Spleen (tissue), 11 donors: ENCODE results near the gene WT1. TPM values are rescaled to one million over a fixed set of nuclear protein-coding genes. Genes with fewer than 3 reads are reported as not detected.
A peak's percentile ranks its signal among the peaks of the same experiment; 100 is the strongest.

ENCODE experiments used
- DNase-seq: peaks from one replicate; pipeline ENCODE4 v3.0.0-alpha.2; 2020
- H3K27ac ChIP-seq, 8 donors: fragments of 200-600 bp; sonication (generic) in 7 of 8; 1 replicate in 4 of 8; 2 replicates in 4 of 8; pipeline versions ENCODE4 v1.5.0 to v1.8.0; 2016 to 2021; ENCODE audit warnings: inconsistent platforms in 4 of 8, mild to moderate bottlenecking in 4 of 8, moderate library complexity in 1 of 8
- H3K27me3 ChIP-seq, 7 donors: fragments of 200-600 bp; sonication (generic) in 6 of 7; replicated peaks in 1 of 7; 1 replicate in 4 of 7; 2 replicates in 3 of 7; pipeline versions ENCODE4 v1.5.0 to v1.8.0; 2016 to 2021; ENCODE audit warnings: inconsistent platforms in 3 of 7, mild to moderate bottlenecking in 1 of 7
- H3K36me3 ChIP-seq, 6 donors: fragments of 200-600 bp; sonication (generic) in 5 of 6; 1 replicate in 4 of 6; 2 replicates in 2 of 6; pipeline versions ENCODE4 v1.5.0 to v1.8.0; 2016 to 2021; ENCODE audit warnings: inconsistent platforms in 2 of 6
- H3K4me1 ChIP-seq, 6 donors: fragments of 200-600 bp; sonication (generic) in 5 of 6; 1 replicate in 3 of 6; 2 replicates in 3 of 6; pipeline versions ENCODE4 v1.5.0 to v1.8.0; 2016 to 2021; ENCODE audit warnings: inconsistent platforms in 3 of 6
- H3K4me3 ChIP-seq, 8 donors: fragments of 200-600 bp; sonication (generic) in 7 of 8; 1 replicate in 4 of 8; 2 replicates in 4 of 8; pipeline versions ENCODE4 v1.5.0 to v1.8.0; 2016 to 2021; ENCODE audit warnings: inconsistent platforms in 4 of 8, mild to moderate bottlenecking in 4 of 8, moderate library complexity in 2 of 8
- H3K9me3 ChIP-seq, 8 donors: fragments of 200-600 bp; sonication (generic) in 7 of 8; 1 replicate in 4 of 8; 2 replicates in 4 of 8; pipeline versions ENCODE4 v1.5.0 to v1.8.0; 2016 to 2021; ENCODE audit warnings: inconsistent platforms in 4 of 8
- POLR2A ChIP-seq, 3 donors: fragments of 450-650 bp; IDR thresholded peaks; one replicate each; pipeline ENCODE4 v1.5.1; 2017; ENCODE audit warnings: antibody characterized with exemption in 3 of 3, mild to moderate bottlenecking in 1 of 3
- POLR2AphosphoS5 ChIP-seq, 3 donors: sonication (generic); formaldehyde crosslinking; IDR thresholded peaks; one replicate each; pipeline ENCODE4 v1.5.1; 2017; ENCODE audit warnings: antibody characterized with exemption in 3 of 3
- WGBS, 5 donors: extraction: QIAGEN DNeasy Blood & Tissue Kit in 3 of 5; methylation state at CpG; one replicate each; pipeline versions ENCODE4 v1.1.5 to v1.1.7; 2013 to 2018; 5-methylcytosine and 5-hydroxymethylcytosine counted together
- intact Hi-C: fragments of 100-400 bp; cut with DNase I; formaldehyde crosslinking; loops from one replicate; pipeline ENCODE4 v1.15.0; 2023; ENCODE audit warnings: low total_unique reads
- polyA plus RNA-seq, 3 donors: library from polyadenylated mRNA; stranded (reverse); fragments of 200-250 nt; gene quantifications; one replicate each; pipeline ENCODE4 v1.2.1, GENCODE V29; 2013
- total RNA-seq, 7 donors: library from RNA; depleted of rRNA in 3 of 7; stranded (reverse); fragments of >200 nt in 3 of 7; fragmentation: NEBNext Ultra II Directional in 4 of 7; extraction: Animal tissue kit (Norgen Biotek cat#: 25700) in 4 of 7; gene quantifications; one replicate each; pipeline versions ENCODE4 v1.1.0 to v1.2.1, GENCODE V29; 2016 to 2021
- TF ChIP-seq, protein P1 (sequence below), 11 experiments: fragments of 200-600 bp in 7 of 11; fragments of 450-650 bp in 4 of 11; sonication (generic) in 4 of 11; IDR thresholded peaks in 8 of 11; conservative IDR thresholded peaks in 3 of 11; 1 replicate in 7 of 11; 2 replicates in 4 of 11; pipeline versions ENCODE4 v1.4.0 to v1.8.0; 2016 to 2021; ENCODE audit warnings: antibody characterized with exemption in 11 of 11, inconsistent platforms in 4 of 11, mild to moderate bottlenecking in 1 of 11
- donor health status: healthy with polysubstance abuse.
- donor health status: DM: no; HTN: no; CAD: no; lungs with moderate emphysema.
- donor health status: DM: no; HTN: no; CAD: no.
- donor health status: Bipolar disorder and iron deficiency.
- donor health status: healthy.
- donor health status: DM: no; HTN: no; CAD: no.
- donor health status: DM: yes; HTN: yes; CAD: no.

The WT1 gene
- total and polyA plus RNA-seq, 10 donors, result 1.6 to 53.0 (median 26.8) TPM

DNA sequence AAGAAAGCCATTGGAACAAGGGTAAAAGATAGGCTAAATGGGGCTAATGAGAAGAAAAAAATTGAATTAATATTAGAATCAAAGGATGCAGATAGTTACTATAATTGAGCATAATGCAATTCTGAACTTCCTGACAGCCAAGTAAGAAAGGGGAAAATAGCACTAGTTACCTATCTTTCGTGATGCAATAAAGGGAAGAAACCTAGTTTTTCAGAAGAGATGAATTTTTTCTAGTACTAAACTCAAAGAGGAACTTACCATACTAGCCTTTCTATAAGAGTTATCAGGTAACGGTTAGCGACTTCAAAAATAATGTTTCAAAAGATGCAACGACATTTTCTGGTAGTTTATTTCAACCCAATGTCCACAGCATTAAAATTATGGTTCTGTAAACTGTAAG lies 8.8 kb upstream of the WT1 start:
- no peak overlapping the region for H3K4me3 ChIP-seq
- H3K27me3 ChIP-seq, result peaks cover 0 to 68% (median 21%) of the 10 kb centered on the region in 7 donors
- TF ChIP-seq POLR2A (IDR thresholded peaks at IDR 0.05) (no peak), POLR2AphosphoS5 (IDR thresholded peaks at IDR 0.05) (no peak)
- TF ChIP-seq, protein P1, sequence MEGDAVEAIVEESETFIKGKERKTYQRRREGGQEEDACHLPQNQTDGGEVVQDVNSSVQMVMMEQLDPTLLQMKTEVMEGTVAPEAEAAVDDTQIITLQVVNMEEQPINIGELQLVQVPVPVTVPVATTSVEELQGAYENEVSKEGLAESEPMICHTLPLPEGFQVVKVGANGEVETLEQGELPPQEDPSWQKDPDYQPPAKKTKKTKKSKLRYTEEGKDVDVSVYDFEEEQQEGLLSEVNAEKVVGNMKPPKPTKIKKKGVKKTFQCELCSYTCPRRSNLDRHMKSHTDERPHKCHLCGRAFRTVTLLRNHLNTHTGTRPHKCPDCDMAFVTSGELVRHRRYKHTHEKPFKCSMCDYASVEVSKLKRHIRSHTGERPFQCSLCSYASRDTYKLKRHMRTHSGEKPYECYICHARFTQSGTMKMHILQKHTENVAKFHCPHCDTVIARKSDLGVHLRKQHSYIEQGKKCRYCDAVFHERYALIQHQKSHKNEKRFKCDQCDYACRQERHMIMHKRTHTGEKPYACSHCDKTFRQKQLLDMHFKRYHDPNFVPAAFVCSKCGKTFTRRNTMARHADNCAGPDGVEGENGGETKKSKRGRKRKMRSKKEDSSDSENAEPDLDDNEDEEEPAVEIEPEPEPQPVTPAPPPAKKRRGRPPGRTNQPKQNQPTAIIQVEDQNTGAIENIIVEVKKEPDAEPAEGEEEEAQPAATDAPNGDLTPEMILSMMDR (IDR thresholded peaks at IDR 0.05 in 8 of 11, conservative IDR thresholded peaks at IDR 0.05 in 3 of 11), result no peak
- peaks cover 0 to 9% (median 1%) of the 10 kb centered on the region in 6 donors for H3K4me1 ChIP-seq
- H3K27ac ChIP-seq, result no peak overlapping the region
- H3K36me3 ChIP-seq, result no peaks in the 10 kb centered on the region
- H3K9me3 ChIP-seq, result no peaks in the 10 kb centered on the region
- intact Hi-C loops, result no loop called here
- 33 to 54% (median 45%) methylated on average over 4 of the region's 4 CpGs for WGBS, 5 donors
- DNase-seq, result no peak

GRCh38 chr11:32440916-32441315 lies 5.6 kb upstream of the WT1 start:
- Histone ChIP-seq H3K27me3 (peaks cover 0 to 96% (median 54%) of the 10 kb centered on the region in 7 donors), H3K4me1 (peaks cover 0 to 36% (median 25%) of the 10 kb centered on the region in 6 donors), H3K4me3 (peak overlapping the region in 1 of 8 donors; percentile 0), H3K9me3 (no peaks in the 10 kb centered on the region), H3K36me3 (no peaks in the 10 kb centered on the region), H3K27ac (peak overlapping the region in 4 of 8 donors; percentile 6 to 86 (median 25))
- intact Hi-C loops, result no loop called here
- WGBS, 5 donors, result 23 to 37% (median 26%) methylated on average over 9 of the region's 9 CpGs
- TF ChIP-seq, protein P1 (IDR thresholded peaks at IDR 0.05 in 8 of 11, conservative IDR thresholded peaks at IDR 0.05 in 3 of 11), result no peak
- no peak for TF ChIP-seq POLR2A (IDR thresholded peaks at IDR 0.05)
- TF ChIP-seq POLR2AphosphoS5 (IDR thresholded peaks at IDR 0.05), result no peak
- no peak for DNase-seq

DNA sequence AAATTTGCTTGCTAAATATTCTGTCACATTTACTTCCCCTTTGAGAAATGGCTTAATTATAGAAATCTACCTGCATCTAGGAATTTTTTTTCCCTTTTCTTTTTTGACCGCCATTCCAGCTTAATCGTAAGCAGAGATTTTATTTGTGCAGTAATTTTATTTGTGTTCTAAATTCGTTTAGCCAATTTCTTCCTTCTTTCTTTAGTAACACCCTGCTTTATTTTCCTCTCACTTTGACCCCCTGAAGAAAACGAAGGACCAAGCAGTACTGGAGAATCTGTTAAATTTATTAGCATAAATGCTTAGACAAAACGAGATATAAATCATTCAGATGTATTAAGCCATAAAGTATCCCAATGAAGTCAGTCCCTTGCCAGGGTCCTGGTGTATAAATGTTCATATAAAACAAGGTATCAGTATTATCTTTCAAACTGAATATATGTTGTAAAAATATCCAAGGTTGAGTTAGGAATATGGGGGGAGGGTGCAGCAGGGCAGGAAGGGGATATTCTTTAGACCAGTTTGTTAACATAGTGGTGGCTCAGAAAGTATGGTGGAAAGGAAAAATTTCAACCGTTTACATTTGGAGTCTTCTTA lies 5.1 kb upstream of the WT1 start:
- no peaks in the 10 kb centered on the region for H3K36me3 ChIP-seq
- H3K27me3 ChIP-seq, result peaks cover 0 to 97% (median 59%) of the 10 kb centered on the region in 7 donors
- WGBS, 5 donors, result 29 to 31% (median 30%) methylated on average over 6 of the region's 6 CpGs
- no peak overlapping the region for H3K4me3 ChIP-seq
- DNase-seq, result no peak
- intact Hi-C loops, result no loop called here
- no peaks in the 10 kb centered on the region for H3K9me3 ChIP-seq
- H3K4me1 ChIP-seq, result peaks cover 0 to 41% (median 30%) of the 10 kb centered on the region in 6 donors
- H3K27ac ChIP-seq, result peak overlapping the region in 6 of 8 donors; percentile 6 to 86 (median 54)
- TF ChIP-seq, protein P1 (IDR thresholded peaks at IDR 0.05 in 8 of 11, conservative IDR thresholded peaks at IDR 0.05 in 3 of 11), result no peak
- no peak for TF ChIP-seq POLR2AphosphoS5 (IDR thresholded peaks at IDR 0.05)
- TF ChIP-seq POLR2A (IDR thresholded peaks at IDR 0.05), result no peak

GRCh38 chr11:32439501-32440210 lies 4.3 kb upstream of the WT1 start:
- Histone ChIP-seq H3K9me3 (no peaks in the 10 kb centered on the region), H3K4me1 (peaks cover 0 to 48% (median 37%) of the 10 kb centered on the region in 6 donors), H3K36me3 (no peaks in the 10 kb centered on the region), H3K4me3 (peak overlapping the region in 3 of 8 donors; percentile 40 to 66 (median 53)), H3K27me3 (peaks cover 0 to 97% (median 67%) of the 10 kb centered on the region in 7 donors), H3K27ac (peak overlapping the region in 6 of 8 donors; percentile 65 to 86 (median 84))
- 11 to 12% (median 11%) methylated on average over 21 of the region's 21 CpGs for WGBS, 5 donors
- intact Hi-C loops, result no loop called here
- TF ChIP-seq POLR2A (IDR thresholded peaks at IDR 0.05) (no peak), POLR2AphosphoS5 (IDR thresholded peaks at IDR 0.05) (no peak)
- TF ChIP-seq, protein P1 (IDR thresholded peaks at IDR 0.05 in 8 of 11, conservative IDR thresholded peaks at IDR 0.05 in 3 of 11), result no peak
- DNase-seq, result no peak
